PC-3 (cell line): ENCODE results near the gene CLPTM1L.

ENCODE experiments used
- CTCF ChIP-seq: fragments of 300-600 bp; sonication (generic); conservative IDR thresholded peaks from 2 replicates; pipeline ENCODE4 v1.5.1; 2017; ENCODE audit warnings: antibody characterized with exemption, low read depth, mild to moderate bottlenecking, low read length
- EZH2 ChIP-seq: fragments of 300-600 bp; sonication (generic); IDR thresholded peaks from one replicate; pipeline ENCODE4 v1.6.1; 2017; ENCODE audit warnings: antibody characterized with exemption, mild to moderate bottlenecking, low read length; ENCODE audit not compliant: unreplicated experiment

DNA sequence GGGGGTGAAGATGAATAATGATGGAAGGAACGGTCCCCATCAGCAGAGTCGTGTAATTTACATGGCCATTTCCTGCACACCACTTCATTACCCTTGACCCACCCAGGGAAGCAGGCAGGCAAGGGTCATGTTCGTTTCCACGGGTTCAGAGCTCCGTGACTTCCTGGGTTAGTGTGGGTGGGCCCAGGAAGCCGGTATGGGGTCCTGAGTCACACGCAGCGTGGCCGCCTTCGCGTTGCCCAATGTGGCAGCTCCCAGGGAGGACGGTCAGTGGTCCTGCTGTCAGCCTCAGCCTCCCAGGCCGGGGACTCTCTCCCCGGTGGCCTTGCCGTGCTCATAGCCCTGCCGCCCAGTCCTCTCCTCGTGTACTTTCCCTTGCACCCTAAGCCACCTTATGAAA lies 44.9 kb downstream of the CLPTM1L start:
- TF ChIP-seq CTCF = no peak
- no peak for TF ChIP-seq EZH2
